H1 (cell line): ENCODE measurements around the gene MREG. TPM values are rescaled to one million over a fixed set of nuclear protein-coding genes. Genes with fewer than 3 reads are reported as not detected.

Experiments
- SUZ12 ChIP-seq: fragments of 200-600 bp; sonication (generic); IDR thresholded peaks from 2 replicates; pipeline ENCODE4 v1.6.1; 2012; ENCODE audit warnings: mild to moderate bottlenecking, inconsistent platforms, low read length, moderate library complexity, mixed read lengths
- TAF7 ChIP-seq: optimal IDR thresholded peaks from 2 replicates; pipeline ENCODE3; 2011; ENCODE audit warnings: low read depth, mild to moderate bottlenecking, inconsistent platforms, low read length, moderate library complexity, borderline replicate concordance
- polyA plus RNA-seq, 7 experiments: library from polyadenylated mRNA; depleted of rRNA in 3 of 7; stranded (reverse) in 5 of 7; unstranded in 2 of 7; fragments of >200 nt in 5 of 7; fragments of 200-250 nt in 2 of 7; gene quantifications; 1 replicate in 5 of 7; 2 replicates in 1 of 7; 4 replicates in 1 of 7; pipeline versions ENCODE4 v1.2.1 to v1.2.3, GENCODE V29; 2011 to 2013; ENCODE audit warnings: missing spikeins in 2 of 7, mixed read lengths in 2 of 7
- total RNA-seq: library from RNA; stranded (reverse); fragmentation: NEBNext Ultra II Directional; extraction: Animal tissue kit (Norgen Biotek cat#: 25700); gene quantifications from 2 replicates; pipeline ENCODE4 v1.2.1, GENCODE V29; 2021

Gene MREG
- total and polyA plus RNA-seq, 2 of the 8 experiments (the other 6 are each of a cell fraction or from before 2014, with no cell fraction given), result 7.5 to 31.9 TPM

DNA sequence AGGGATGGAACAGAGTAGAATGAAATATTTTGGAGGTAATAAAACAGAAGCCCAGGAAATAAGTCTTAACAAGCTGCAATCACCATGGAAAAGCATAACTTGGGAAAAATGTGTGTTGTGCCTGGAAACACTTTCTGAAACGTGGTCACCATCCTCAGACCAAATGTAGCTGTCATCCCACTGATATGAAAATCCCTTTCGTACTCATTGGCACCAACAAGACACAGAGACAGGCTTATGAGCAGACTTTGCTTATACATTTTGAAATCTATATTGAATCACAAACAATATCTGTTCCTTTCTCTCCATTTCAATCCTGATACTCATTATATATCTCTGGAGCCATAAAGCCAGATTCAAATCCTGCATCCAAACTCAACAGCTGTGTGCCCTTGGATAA, 28.7 kb downstream of the MREG start (continued):
- TF ChIP-seq TAF7 (no peak), SUZ12 (no peak)
- TF ChIP-seq, all 59 proteins: peak for 0
